Dedifferentiated amniotic fluid mesenchymal stem cell (primary cell): Measurements from ENCODE around the gene SEC31A.

Source experiments
- DNase-seq: peaks from one replicate; pipeline ENCODE4 v3.0.0-alpha.2; 2016; ENCODE audit errors: extremely low spot score

Gene SEC31A

GRCh38 chr4:82773057-82773456, 117.9 kb downstream of the SEC31A start:
- DNase-seq: no peak

- no peak for DNase-seq
Observed at GRCh38 chr4:82770607-82771006, 120.3 kb downstream of the SEC31A start.
